K562 (cell line): ENCODE measurements around the gene CTSV. TPM values are rescaled to one million over a fixed set of nuclear protein-coding genes. Genes with fewer than 3 reads are reported as not detected.
"Not testable (repeated sequence)": the region's sequence is repeated elsewhere in the genome, so short reads cannot be mapped to it uniquely, and the experiment has no call there.

Source experiments
- ATAC-seq: fragments of 200-7000 bp; cut with Tn5 transposase; 3 replicates; pipeline ENCODE4 v1.9.1; 2020; ENCODE audit warnings: moderate library complexity
- BruUV-seq: library from RNA; stranded (reverse); fragments of 400-500 nt; replicated peaks from 2 replicates; lab custom pipeline; 2021; lab: Mats Ljungman, UMichigan
- CTCF ChIA-PET: fragments of 300-600 bp; formaldehyde crosslinking; extraction: SDS; loops from one replicate; lab custom pipeline; 2021; ENCODE audit warnings: low intra/inter-chr PET ratio; lab: Yijun Ruan, JAX
- POLR2A ChIA-PET: fragments of 300-600, 350-650 bp; sonication (Branson Sonifier 250); formaldehyde crosslinking; extraction: SDS; loops from one replicate; lab custom pipeline; 2021; ENCODE audit warnings: antibody characterized with exemption, inconsistent platforms; lab: Yijun Ruan, JAX
- DNase-seq, 4 experiments: peaks; one replicate each; pipeline versions ENCODE4 v3.0.0 to v3.0.0-alpha.2; 2011 to 2018; ENCODE audit warnings: low spot score in 3 of 4, mixed read lengths in 3 of 4; ENCODE audit errors: extremely low read depth in 1 of 4
- FAIRE-seq: peaks from 2 replicates; lab custom pipeline; 2011; peaks lifted over from hg19 to GRCh38; lab: Jason Lieb, UNC
- H2AFZ ChIP-seq: 2 replicates; pipeline ENCODE4 v1.6.0; 2011; ENCODE audit warnings: low read depth, low read length, control low read depth, inconsistent platforms
- H3K27ac ChIP-seq: fragments of 200-600 bp; 3 replicates; pipeline ENCODE4 v1.8.0; 2011; ENCODE audit warnings: low read depth, mild to moderate bottlenecking, control low read depth, inconsistent platforms, low read length, moderate library complexity, mixed read lengths; ENCODE audit errors: extremely low read depth
- H3K27me3 ChIP-seq, 2 experiments: fragments of 300-600 bp in 1 of 2; 2 replicates in 1 of 2; 3 replicates in 1 of 2; pipeline versions ENCODE4 v1.6.0 to v1.8.0; 2011; ENCODE audit warnings: inconsistent platforms in 2 of 2, low read length in 2 of 2, mild to moderate bottlenecking in 1 of 2, mixed read lengths in 1 of 2, moderate library complexity in 1 of 2; ENCODE audit not compliant: control insufficient read depth in 2 of 2, insufficient read depth in 2 of 2
- H3K36me3 ChIP-seq: fragments of 300-600 bp; 3 replicates; pipeline ENCODE4 v1.8.0; 2011; ENCODE audit warnings: mild to moderate bottlenecking, low read length, inconsistent platforms; ENCODE audit not compliant: control insufficient read depth, insufficient read depth
- H3K4me1 ChIP-seq, 2 experiments: fragments of 200-600 bp in 1 of 2; replicated peaks in 1 of 2; 2 replicates in 1 of 2; 3 replicates in 1 of 2; pipeline versions ENCODE4 v1.5.1 to v1.8.0; 2011; ENCODE audit warnings: inconsistent platforms in 2 of 2, low read length in 2 of 2, mild to moderate bottlenecking in 1 of 2, mixed read lengths in 1 of 2, moderate library complexity in 1 of 2; ENCODE audit not compliant: control insufficient read depth in 2 of 2, insufficient read depth in 2 of 2
- H3K4me2 ChIP-seq: 2 replicates; pipeline ENCODE4 v1.6.1; 2011; ENCODE audit warnings: low read length, control low read depth, inconsistent platforms, mixed read lengths; ENCODE audit not compliant: insufficient read depth
- H3K4me3 ChIP-seq: fragments of 200-600 bp; sonication (generic), shearing (Covaris generic); 2 replicates; pipeline ENCODE4 v1.5.1; 2016; ENCODE audit warnings: control low read depth, inconsistent platforms
- H3K79me2 ChIP-seq: fragments of 200-600 bp; 3 replicates; pipeline ENCODE4 v1.8.0; 2011; ENCODE audit warnings: low read length, inconsistent platforms; ENCODE audit not compliant: control insufficient read depth, insufficient read depth
- H3K9ac ChIP-seq, 2 experiments: 2 replicates each; pipeline versions ENCODE4 v1.6.0 to v1.6.1; 2011; ENCODE audit warnings: low read depth in 2 of 2, low read length in 2 of 2, control low read depth in 1 of 2, inconsistent platforms in 1 of 2, mild to moderate bottlenecking in 1 of 2, mixed read lengths in 1 of 2; ENCODE audit not compliant: insufficient read depth in 1 of 2
- H3K9me1 ChIP-seq: one replicate; pipeline ENCODE4 v1.6.0; 2011; ENCODE audit warnings: inconsistent platforms, mild to moderate bottlenecking, low read length, moderate library complexity; ENCODE audit not compliant: control insufficient read depth, insufficient read depth
- H3K9me3 ChIP-seq: replicated peaks from 2 replicates; pipeline ENCODE4 v1.5.1; 2011; ENCODE audit warnings: low read depth, low read length, inconsistent platforms; ENCODE audit not compliant: control insufficient read depth, insufficient read depth
- H4K20me1 ChIP-seq: replicated peaks from 2 replicates; pipeline ENCODE4 v1.6.1; 2011; ENCODE audit warnings: low read length, inconsistent platforms, mixed read lengths; ENCODE audit not compliant: control insufficient read depth, insufficient read depth
- C11orf30 ChIP-seq: fragments of 450-650 bp; IDR thresholded peaks from 2 replicates; pipeline ENCODE4 v1.6.1; 2016; ENCODE audit warnings: low read depth, mild to moderate bottlenecking
- CXXC5 ChIP-seq: fragments of 250-450 bp; sonication (Bioruptor Pico); IDR thresholded peaks from 2 replicates; pipeline ENCODE4 v1.8.0; 2022; ENCODE audit warnings: inconsistent platforms, mild to moderate bottlenecking, moderate library complexity
- HEY1 ChIP-seq: fragments of 250-450 bp; sonication (Bioruptor Pico); IDR thresholded peaks from 2 replicates; pipeline ENCODE4 v1.5.0; 2020; ENCODE audit warnings: mild to moderate bottlenecking, moderate library complexity, borderline replicate concordance
- MAFG ChIP-seq: fragments of 450-650 bp; conservative IDR thresholded peaks from 2 replicates; pipeline ENCODE4 v1.6.1; 2016; ENCODE audit warnings: missing genetic modification characterization, missing compliant biosample characterization
- PHB ChIP-seq: fragments of 250-450 bp; sonication (Bioruptor Pico); IDR thresholded peaks from 2 replicates; pipeline ENCODE4 v1.5.0; 2021
- PTTG1 ChIP-seq: fragments of 450-650 bp; IDR thresholded peaks from 2 replicates; pipeline ENCODE4 v1.6.1; 2016; ENCODE audit warnings: low read depth, mild to moderate bottlenecking, missing genetic modification characterization, missing compliant biosample characterization
- ZKSCAN8 ChIP-seq: fragments of 200-800 bp; sonication (Bioruptor generic); IDR thresholded peaks from 2 replicates; pipeline ENCODE4 v1.6.1; 2016; ENCODE audit warnings: missing genetic modification characterization, missing compliant biosample characterization
- ZNF316 ChIP-seq: fragments of 450-650 bp; IDR thresholded peaks from 2 replicates; pipeline ENCODE4 v1.6.1; 2016
- WGBS: fragments of 100-300 bp; shearing (Covaris generic); methylation state at CpG from one replicate; pipeline ENCODE4 v1.1.6; 2016; ENCODE audit warnings: low coverage, mixed read lengths; ENCODE audit not compliant: insufficient coverage; ENCODE audit errors: missing lambda C conversion rate; 5-methylcytosine and 5-hydroxymethylcytosine counted together
- in situ Hi-C: fragments of 300-500 bp; cut with MboI; formaldehyde crosslinking; loops from 4 replicates; pipeline ENCODE4 v1.15.0; 2018; ENCODE audit warnings: inconsistent platforms, mixed read lengths
- intact Hi-C: fragments of 100-400 bp; cut with micrococcal nuclease; formaldehyde crosslinking; loops from 2 replicates; pipeline ENCODE4 v1.14.2; 2022
- polyA plus RNA-seq, 8 experiments: library from polyadenylated mRNA; depleted of rRNA in 4 of 8; stranded (reverse) in 5 of 8; unstranded in 3 of 8; fragments of >200 nt; fragmentation: Nextera tagmentation in 2 of 8; fragmentation: Illumina TruSeq in 1 of 8; extraction: Ambion mirVana in 2 of 8; extraction: Trizol in 1 of 8; gene quantifications; 2 replicates each; pipeline versions ENCODE4 v1.2.1 to v1.2.3, GENCODE V29; 2011 to 2014; ENCODE audit warnings: inconsistent platforms in 1 of 8, missing spikeins in 1 of 8
- total RNA-seq, 7 experiments: library from RNA; depleted of rRNA in 6 of 7; stranded (reverse); fragments of >200 nt in 6 of 7; fragmentation: Illumina TruSeq in 2 of 7; extraction: Trizol in 2 of 7; gene quantifications; 2 replicates each; pipeline versions ENCODE4 v1.2.1 to v1.2.3, GENCODE V29; 2011 to 2021; ENCODE audit warnings: low replicate concordance in 1 of 7
- TF ChIP-seq, protein P1 (sequence below): sonication (generic); formaldehyde crosslinking; IDR thresholded peaks from 2 replicates; pipeline ENCODE4 v1.8.0; 2023; ENCODE audit warnings: mild to moderate bottlenecking, missing genetic modification reagents

The CTSV gene
- total and polyA plus RNA-seq, 9 of the 15 experiments (the other 6 are each of a cell fraction or from before 2014, with no cell fraction given) = 0.06 to 0.39 (median 0.16) TPM; not detected in 3

DNA sequence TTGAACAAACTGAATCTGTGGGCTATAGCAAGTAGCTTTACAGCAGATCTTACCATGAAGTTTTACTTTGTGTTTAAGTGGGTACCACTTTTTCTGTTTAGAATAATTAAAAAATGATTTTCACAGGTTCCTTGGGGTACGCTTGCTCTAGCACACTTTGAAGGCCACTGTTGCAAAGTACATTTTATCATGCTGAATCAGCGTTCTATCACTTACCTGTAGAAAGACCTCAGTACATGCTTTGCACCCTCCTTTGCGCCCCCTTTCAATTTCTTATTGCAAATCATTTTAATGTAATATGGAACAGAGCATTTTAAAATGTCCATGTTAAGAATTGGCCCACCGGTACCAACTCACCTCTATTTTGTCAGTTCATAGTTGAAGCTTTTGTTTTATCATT lies 31.4 kb upstream of the CTSV start:
- in situ Hi-C loops, CTCF ChIA-PET, H3K27ac ChIP-seq, POLR2A ChIA-PET, H3K4me1 ChIP-seq, H3K9me3 ChIP-seq, H3K9me1 ChIP-seq, FAIRE-seq, H4K20me1 ChIP-seq, ATAC-seq, intact Hi-C loops, H3K4me3 ChIP-seq, H2AFZ ChIP-seq, H3K79me2 ChIP-seq, H3K9ac ChIP-seq, H3K4me2 ChIP-seq, H3K36me3 ChIP-seq, DNase-seq, BruUV-seq: not testable (repeated sequence)
- TF ChIP-seq C11orf30 (0 out of 2 replicates have a peak, but pooled peaks have one; percentile 41), ZNF316 (peak; percentile 64), MAFG (tag) (peak; percentile 31)
- 23% methylated on average over 4 of the region's 4 CpGs for WGBS
- H3K27me3 ChIP-seq = peaks cover 17 to 29% of the 10 kb centered on the region in 2 experiments

DNA sequence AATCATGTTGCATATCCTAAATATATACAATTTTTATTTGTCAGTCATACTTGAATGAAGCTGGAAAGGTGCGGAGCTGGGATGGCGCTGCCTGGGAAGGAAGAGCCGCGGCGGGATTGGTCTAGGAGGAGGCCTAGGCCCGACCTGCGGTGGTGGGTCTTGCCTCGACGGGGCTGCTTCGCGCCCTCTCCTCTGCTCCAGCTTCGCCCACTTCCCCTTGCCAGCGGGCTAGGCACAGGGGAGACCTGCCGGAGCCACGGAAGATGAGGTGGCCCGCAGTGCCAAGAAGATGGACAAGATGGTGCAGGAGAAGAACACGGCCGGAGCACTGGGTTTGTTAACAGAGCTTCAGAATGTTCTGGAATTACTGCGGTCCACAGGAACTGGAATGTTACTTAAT lies 28.5 kb upstream of the CTSV start:
- POLR2A ChIA-PET = no interaction called here
- DNase-seq (no peak), FAIRE-seq (no peak), ATAC-seq (no peak)
- peaks cover 0 to 5% of the 10 kb centered on the region in 2 experiments; a peak in 2 of 5 replicates for H3K4me1 ChIP-seq
- no peaks in the 10 kb centered on the region for H3K9me1 ChIP-seq
- BruUV-seq = no TSS peak
- CTCF ChIA-PET = no interaction called here
- H3K36me3 ChIP-seq = no peaks in the 10 kb centered on the region
- H3K79me2 ChIP-seq = no peaks in the 10 kb centered on the region
- H3K4me3 ChIP-seq = no peak overlapping the region
- H4K20me1 ChIP-seq = no peaks in the 10 kb centered on the region
- peaks cover 15 to 18% of the 10 kb centered on the region in 2 experiments; a peak in 4 of 5 replicates for H3K27me3 ChIP-seq
- no peak overlapping the region for H3K4me2 ChIP-seq
- H3K27ac ChIP-seq = no peak overlapping the region
- no peak for TF ChIP-seq CXXC5 (CRISPR knock-in tag)
- no peak for TF ChIP-seq PHB (CRISPR knock-in tag)
- TF ChIP-seq, protein P1, sequence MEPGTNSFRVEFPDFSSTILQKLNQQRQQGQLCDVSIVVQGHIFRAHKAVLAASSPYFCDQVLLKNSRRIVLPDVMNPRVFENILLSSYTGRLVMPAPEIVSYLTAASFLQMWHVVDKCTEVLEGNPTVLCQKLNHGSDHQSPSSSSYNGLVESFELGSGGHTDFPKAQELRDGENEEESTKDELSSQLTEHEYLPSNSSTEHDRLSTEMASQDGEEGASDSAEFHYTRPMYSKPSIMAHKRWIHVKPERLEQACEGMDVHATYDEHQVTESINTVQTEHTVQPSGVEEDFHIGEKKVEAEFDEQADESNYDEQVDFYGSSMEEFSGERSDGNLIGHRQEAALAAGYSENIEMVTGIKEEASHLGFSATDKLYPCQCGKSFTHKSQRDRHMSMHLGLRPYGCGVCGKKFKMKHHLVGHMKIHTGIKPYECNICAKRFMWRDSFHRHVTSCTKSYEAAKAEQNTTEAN (CRISPR knock-in tag) = no peak
- no peak for TF ChIP-seq ZKSCAN8
- no peak for TF ChIP-seq PTTG1 (tag)
- TF ChIP-seq HEY1 (CRISPR knock-in tag) = no peak
- H3K9ac ChIP-seq = no peak overlapping the region
- no peak overlapping the region for H2AFZ ChIP-seq
- WGBS = 18% methylated on average over 16 of the region's 19 CpGs
- intact Hi-C loops (no loop called here), in situ Hi-C loops (no loop called here)
- H3K9me3 ChIP-seq = no peaks in the 10 kb centered on the region
